Measurements from ENCODE around the gene ARHGAP27. TPM values are rescaled to one million over a fixed set of nuclear protein-coding genes. Genes with fewer than 3 reads are reported as not detected.

ARHGAP27 gene
- total RNA-seq, 6 donors from 2014 or later, result 46.1 to 243 (median 81.4) TPM

DNA sequence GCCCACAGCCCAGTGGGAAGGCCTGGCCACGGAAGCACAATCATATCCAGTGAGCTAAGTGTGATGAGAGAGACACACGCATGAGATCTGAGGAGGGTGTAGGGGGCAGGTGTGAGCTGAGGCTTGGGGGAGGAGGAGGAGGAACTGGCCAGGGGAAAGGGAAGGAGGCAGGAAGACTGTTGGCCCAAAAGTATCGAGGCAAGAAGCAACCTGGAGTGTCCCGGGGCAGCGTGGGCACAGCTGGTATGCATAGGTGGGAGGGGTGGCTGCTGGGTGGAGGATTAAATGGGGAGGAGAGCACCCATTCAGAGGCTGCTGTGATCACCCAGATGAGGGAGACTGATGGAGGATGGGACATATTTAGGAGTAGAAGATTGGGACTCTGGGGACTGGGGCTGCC is 41.4 kb downstream of the ARHGAP27 start:
- 33% methylated on average over 5 of the region's 5 CpGs for WGBS, 2 donors
- no peak for DNase-seq
- H3K27ac ChIP-seq, result no peak overlapping the region
- no peaks in the 10 kb centered on the region for H3K9me3 ChIP-seq
- peaks cover 3 to 26% (median 22%) of the 10 kb centered on the region in 4 donors for H3K36me3 ChIP-seq
- TF ChIP-seq EP300 (IDR thresholded peaks at IDR 0.05) (no peak), POLR2AphosphoS5 (IDR thresholded peaks at IDR 0.05) (no peak), POLR2A (IDR thresholded peaks at IDR 0.05) (no peak), CTCF (IDR thresholded peaks at IDR 0.05) (no peak)
- H3K27me3 ChIP-seq, result no peaks in the 10 kb centered on the region
- H3K4me3 ChIP-seq, result no peak overlapping the region
- peaks cover 0 to 11% (median 2%) of the 10 kb centered on the region in 4 donors for H3K4me1 ChIP-seq
- no peak for ATAC-seq (ENCODE audit: low FRiP score in 2 of 2)

- H3K27me3 ChIP-seq, result no peaks in the 10 kb centered on the region
- H3K9me3 ChIP-seq, result no peaks in the 10 kb centered on the region
- TF ChIP-seq POLR2AphosphoS5 (IDR thresholded peaks at IDR 0.05) (no peak), EP300 (IDR thresholded peaks at IDR 0.05) (no peak), POLR2A (IDR thresholded peaks at IDR 0.05) (no peak), CTCF (IDR thresholded peaks at IDR 0.05) (no peak)
- peaks cover 3 to 11% (median 5%) of the 10 kb centered on the region in 4 donors for H3K4me1 ChIP-seq
- WGBS, 2 donors, result 55% methylated on average over 3 of the region's 3 CpGs; no CpG with 5 or more reads in 1 of the 2 donors
- H3K4me3 ChIP-seq, result no peak overlapping the region
- no peak for DNase-seq
- H3K27ac ChIP-seq, result no peak overlapping the region
- peaks cover 0 to 8% (median 4%) of the 10 kb centered on the region in 4 donors for H3K36me3 ChIP-seq
- no peak for ATAC-seq (ENCODE audit: low FRiP score in 2 of 2)
Observed at GRCh38 chr17:45389354-45389753, 43.3 kb downstream of the ARHGAP27 start.

DNA sequence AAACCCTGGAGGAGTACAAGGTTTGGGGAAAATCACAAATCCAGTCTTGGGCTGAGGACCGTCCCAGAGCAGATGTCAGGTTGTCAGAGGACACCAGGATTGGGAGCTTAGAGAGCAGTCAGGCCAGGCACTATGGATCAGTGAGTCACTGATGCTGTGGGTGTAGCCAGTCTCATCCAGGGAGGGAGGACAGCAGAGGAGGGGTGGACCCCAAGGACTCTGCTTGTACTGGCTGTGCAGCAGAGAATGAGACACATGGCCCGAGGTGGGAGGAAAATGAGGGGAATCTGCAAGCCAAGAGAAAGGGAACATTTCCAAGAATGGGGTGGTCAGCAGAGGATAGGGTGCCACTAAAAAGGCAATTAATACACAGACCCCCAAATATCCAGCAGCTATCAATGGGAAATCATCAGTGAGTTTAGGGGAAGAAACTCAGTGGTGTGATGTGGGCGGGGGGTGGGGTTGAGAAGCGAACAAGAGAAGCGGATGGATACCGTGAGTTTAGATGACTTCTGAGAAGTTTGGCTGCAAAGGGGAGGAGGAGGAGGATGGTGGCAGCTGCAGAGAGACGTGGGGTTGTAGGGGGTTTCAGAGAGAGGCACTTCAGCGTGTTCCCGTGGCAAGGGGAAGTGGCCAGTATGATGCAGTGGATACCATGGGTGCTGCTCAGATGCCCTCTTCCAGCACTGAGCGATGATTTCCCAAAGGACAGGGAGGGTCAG is 43.9 kb downstream of the ARHGAP27 start:
- no peak for TF ChIP-seq POLR2AphosphoS5 (IDR thresholded peaks at IDR 0.05)
- TF ChIP-seq POLR2A (IDR thresholded peaks at IDR 0.05), result no peak
- no peak for TF ChIP-seq EP300 (IDR thresholded peaks at IDR 0.05)
- no peak for TF ChIP-seq CTCF (IDR thresholded peaks at IDR 0.05)
- Histone ChIP-seq H3K4me3 (no peak overlapping the region), H3K27me3 (no peaks in the 10 kb centered on the region), H3K36me3 (peaks cover 0 to 2% (median 0%) of the 10 kb centered on the region in 4 donors), H3K4me1 (peaks cover 3 to 11% (median 5%) of the 10 kb centered on the region in 4 donors), H3K9me3 (no peaks in the 10 kb centered on the region), H3K27ac (no peak overlapping the region)
- ATAC-seq (ENCODE audit: low FRiP score in 2 of 2) (peak in 1 of 2 donors; percentile 56), DNase-seq (no peak)
- WGBS, 2 donors, result 75 to 77% methylated on average over 10 of the region's 10 CpGs

GRCh38 chr17:45387739-45388138 is 44.9 kb downstream of the ARHGAP27 start:
- TF ChIP-seq POLR2AphosphoS5 (IDR thresholded peaks at IDR 0.05) (no peak), EP300 (IDR thresholded peaks at IDR 0.05) (no peak)

DNA sequence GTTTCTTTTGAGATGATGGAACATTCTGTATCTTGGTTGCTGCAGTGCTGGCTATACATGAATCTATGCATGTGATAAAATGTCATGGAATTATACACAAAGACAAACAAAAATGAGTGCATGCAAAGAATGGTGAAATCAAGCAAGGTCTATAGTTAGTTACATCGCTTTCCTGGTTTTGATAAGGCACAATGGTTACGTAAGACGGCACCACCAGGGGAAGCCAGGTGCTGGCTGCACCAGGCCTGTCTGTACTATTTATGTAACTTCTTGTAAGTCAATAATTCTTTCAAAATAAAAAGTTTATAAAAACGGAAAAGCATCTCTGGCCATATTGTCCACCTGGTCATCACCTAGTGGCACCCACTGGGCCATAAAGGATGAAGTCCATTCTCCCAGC is 46.5 kb downstream of the ARHGAP27 start:
- H3K36me3 ChIP-seq, result no peaks in the 10 kb centered on the region
- TF ChIP-seq POLR2A (IDR thresholded peaks at IDR 0.05) (no peak), CTCF (IDR thresholded peaks at IDR 0.05) (no peak), EP300 (IDR thresholded peaks at IDR 0.05) (no peak), POLR2AphosphoS5 (IDR thresholded peaks at IDR 0.05) (no peak)
- H3K4me1 ChIP-seq, result peaks cover 3 to 11% (median 5%) of the 10 kb centered on the region in 4 donors
- no peak for ATAC-seq (ENCODE audit: low FRiP score in 2 of 2)
- no peaks in the 10 kb centered on the region for H3K9me3 ChIP-seq
- WGBS, 2 donors, result 50 to 55% methylated on average over 4 of the region's 4 CpGs
- no peak for DNase-seq
- no peaks in the 10 kb centered on the region for H3K27me3 ChIP-seq
- no peak overlapping the region for H3K4me3 ChIP-seq
- H3K27ac ChIP-seq, result no peak overlapping the region

More at GRCh38 chr17:45387739-45388138, 44.9 kb downstream of the ARHGAP27 start:
- DNase-seq (no peak), ATAC-seq (ENCODE audit: low FRiP score in 2 of 2) (no peak)
- Histone ChIP-seq H3K36me3 (no peaks in the 10 kb centered on the region), H3K27ac (no peak overlapping the region), H3K27me3 (no peaks in the 10 kb centered on the region), H3K4me3 (no peak overlapping the region), H3K9me3 (no peaks in the 10 kb centered on the region), H3K4me1 (peaks cover 3 to 11% (median 5%) of the 10 kb centered on the region in 4 donors)
- WGBS, 2 donors, result 90 to 94% methylated on average over 3 of the region's 3 CpGs

Measured in upper lobe of left lung (tissue), 6 donors.